Gastrocnemius medialis (tissue), 4 donors: Measurements from ENCODE around the gene C6orf89.

Experiments used
- POLR2A ChIP-seq, 2 donors: fragments of 450-650 bp; IDR thresholded peaks; one replicate each; pipeline ENCODE4 v1.6.1; 2017; ENCODE audit warnings: antibody characterized with exemption in 2 of 2, mild to moderate bottlenecking in 2 of 2, moderate library complexity in 2 of 2
- TF ChIP-seq, protein P1 (sequence below), 5 experiments: fragments of 450-650 bp in 3 of 5; fragments of 200-600 bp in 2 of 5; sonication (generic) in 2 of 5; IDR thresholded peaks in 4 of 5; conservative IDR thresholded peaks in 1 of 5; 1 replicate in 4 of 5; 2 replicates in 1 of 5; pipeline ENCODE4 v1.5.1; 2016 to 2019; ENCODE audit warnings: antibody characterized with exemption in 5 of 5, mild to moderate bottlenecking in 3 of 5, moderate library complexity in 3 of 5

DNA sequence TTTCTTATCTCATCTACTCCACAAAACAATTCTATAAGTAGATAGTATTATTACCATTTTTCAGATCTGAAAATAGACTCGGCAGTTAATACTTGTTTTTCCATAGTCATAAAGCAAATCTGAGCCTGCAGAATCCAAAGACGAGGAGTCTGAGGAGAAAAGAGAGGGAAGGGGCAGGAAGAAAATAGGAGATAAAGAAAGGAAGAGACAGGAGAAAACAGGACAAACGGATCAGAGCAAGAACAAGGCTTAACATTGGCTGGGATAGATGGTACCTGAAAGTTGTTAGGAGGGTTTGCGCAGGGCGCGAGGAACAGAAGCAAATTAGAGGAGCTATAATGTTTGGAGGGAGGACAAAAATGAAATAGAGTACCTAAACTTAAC, 10.5 kb upstream of the C6orf89 start:
- TF ChIP-seq, protein P1, sequence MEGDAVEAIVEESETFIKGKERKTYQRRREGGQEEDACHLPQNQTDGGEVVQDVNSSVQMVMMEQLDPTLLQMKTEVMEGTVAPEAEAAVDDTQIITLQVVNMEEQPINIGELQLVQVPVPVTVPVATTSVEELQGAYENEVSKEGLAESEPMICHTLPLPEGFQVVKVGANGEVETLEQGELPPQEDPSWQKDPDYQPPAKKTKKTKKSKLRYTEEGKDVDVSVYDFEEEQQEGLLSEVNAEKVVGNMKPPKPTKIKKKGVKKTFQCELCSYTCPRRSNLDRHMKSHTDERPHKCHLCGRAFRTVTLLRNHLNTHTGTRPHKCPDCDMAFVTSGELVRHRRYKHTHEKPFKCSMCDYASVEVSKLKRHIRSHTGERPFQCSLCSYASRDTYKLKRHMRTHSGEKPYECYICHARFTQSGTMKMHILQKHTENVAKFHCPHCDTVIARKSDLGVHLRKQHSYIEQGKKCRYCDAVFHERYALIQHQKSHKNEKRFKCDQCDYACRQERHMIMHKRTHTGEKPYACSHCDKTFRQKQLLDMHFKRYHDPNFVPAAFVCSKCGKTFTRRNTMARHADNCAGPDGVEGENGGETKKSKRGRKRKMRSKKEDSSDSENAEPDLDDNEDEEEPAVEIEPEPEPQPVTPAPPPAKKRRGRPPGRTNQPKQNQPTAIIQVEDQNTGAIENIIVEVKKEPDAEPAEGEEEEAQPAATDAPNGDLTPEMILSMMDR (IDR thresholded peaks at IDR 0.05 in 4 of 5, conservative IDR thresholded peaks at IDR 0.05 in 1 of 5) = no peak
- no peak for TF ChIP-seq POLR2A (IDR thresholded peaks at IDR 0.05)
